C4-2B (cell line): ENCODE results near the gene KLHDC4.

Source experiments
- CTCF ChIP-seq: fragments of 450-650 bp; conservative IDR thresholded peaks from 2 replicates; pipeline ENCODE4 v1.5.1; 2017; ENCODE audit warnings: mild to moderate bottlenecking
- ZFX ChIP-seq: fragments of 450-650 bp; IDR thresholded peaks from 2 replicates; pipeline ENCODE4 v1.6.1; 2017

- no peak for TF ChIP-seq CTCF
- TF ChIP-seq ZFX: no peak
Measured at GRCh38 chr16:87721622-87722585, 43.9 kb downstream of the KLHDC4 start.
